NB4 (cell line): ENCODE data around the gene PEX26.

Experiments
- POLR2A ChIP-seq: IDR thresholded peaks from 2 replicates; pipeline ENCODE4 v1.6.1; 2011; ENCODE audit warnings: mild to moderate bottlenecking; ENCODE audit not compliant: insufficient read length; ENCODE audit errors: extremely low read depth
- TF ChIP-seq, protein P1 (sequence below): IDR thresholded peaks from one replicate; pipeline ENCODE4 v1.5.1; 2012; ENCODE audit warnings: low read depth, low read length

DNA sequence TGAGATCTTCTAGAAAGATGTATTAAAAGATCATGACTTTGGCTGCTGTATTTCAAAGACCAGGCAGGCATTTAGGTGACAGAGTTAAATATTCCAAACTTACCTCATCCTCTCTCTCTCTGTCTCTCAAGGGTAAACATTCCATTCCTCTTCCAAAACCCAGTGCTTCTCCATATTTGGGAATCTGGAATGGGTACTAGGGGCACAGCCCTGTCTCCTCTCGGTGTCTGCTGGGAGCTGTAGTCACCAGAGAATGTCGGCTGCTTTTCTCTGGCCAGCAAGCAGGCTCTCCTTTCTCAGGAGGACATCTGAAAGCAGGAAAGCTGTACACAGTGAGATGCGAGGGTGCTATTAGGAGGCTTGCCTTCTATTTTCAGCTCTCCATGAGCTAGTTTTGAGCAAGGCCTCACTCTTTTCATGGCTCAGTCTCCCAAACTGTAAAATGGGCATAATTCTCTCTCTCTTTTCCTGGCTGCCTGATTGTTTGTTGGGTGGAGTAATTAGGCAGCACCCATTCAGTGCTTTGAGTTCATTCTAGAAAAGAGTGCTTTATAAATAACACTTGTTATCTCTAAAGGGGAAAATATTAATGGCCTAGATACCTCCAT is 9.3 kb upstream of the PEX26 start:
- no peak for TF ChIP-seq POLR2A
- TF ChIP-seq, protein P1, sequence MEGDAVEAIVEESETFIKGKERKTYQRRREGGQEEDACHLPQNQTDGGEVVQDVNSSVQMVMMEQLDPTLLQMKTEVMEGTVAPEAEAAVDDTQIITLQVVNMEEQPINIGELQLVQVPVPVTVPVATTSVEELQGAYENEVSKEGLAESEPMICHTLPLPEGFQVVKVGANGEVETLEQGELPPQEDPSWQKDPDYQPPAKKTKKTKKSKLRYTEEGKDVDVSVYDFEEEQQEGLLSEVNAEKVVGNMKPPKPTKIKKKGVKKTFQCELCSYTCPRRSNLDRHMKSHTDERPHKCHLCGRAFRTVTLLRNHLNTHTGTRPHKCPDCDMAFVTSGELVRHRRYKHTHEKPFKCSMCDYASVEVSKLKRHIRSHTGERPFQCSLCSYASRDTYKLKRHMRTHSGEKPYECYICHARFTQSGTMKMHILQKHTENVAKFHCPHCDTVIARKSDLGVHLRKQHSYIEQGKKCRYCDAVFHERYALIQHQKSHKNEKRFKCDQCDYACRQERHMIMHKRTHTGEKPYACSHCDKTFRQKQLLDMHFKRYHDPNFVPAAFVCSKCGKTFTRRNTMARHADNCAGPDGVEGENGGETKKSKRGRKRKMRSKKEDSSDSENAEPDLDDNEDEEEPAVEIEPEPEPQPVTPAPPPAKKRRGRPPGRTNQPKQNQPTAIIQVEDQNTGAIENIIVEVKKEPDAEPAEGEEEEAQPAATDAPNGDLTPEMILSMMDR, result no peak
